OCI-LY7 (cell line): Measurements from ENCODE around the gene LTV1.

Experiments used
- EZH2phosphoT487 ChIP-seq: fragments of 200-600 bp; sonication (generic); IDR thresholded peaks from 2 replicates; pipeline ENCODE4 v1.6.1; 2018; ENCODE audit warnings: low read depth, borderline replicate concordance, mild to moderate bottlenecking, mixed run types, antibody characterized with exemption, low read length, moderate library complexity, mixed read lengths
- TF ChIP-seq, protein P1 (sequence below): fragments of 200-600 bp; sonication (generic); conservative IDR thresholded peaks from 2 replicates; pipeline ENCODE4 v1.5.1; 2014; ENCODE audit warnings: mild to moderate bottlenecking, antibody characterized with exemption, low read length, moderate library complexity, mixed read lengths

DNA sequence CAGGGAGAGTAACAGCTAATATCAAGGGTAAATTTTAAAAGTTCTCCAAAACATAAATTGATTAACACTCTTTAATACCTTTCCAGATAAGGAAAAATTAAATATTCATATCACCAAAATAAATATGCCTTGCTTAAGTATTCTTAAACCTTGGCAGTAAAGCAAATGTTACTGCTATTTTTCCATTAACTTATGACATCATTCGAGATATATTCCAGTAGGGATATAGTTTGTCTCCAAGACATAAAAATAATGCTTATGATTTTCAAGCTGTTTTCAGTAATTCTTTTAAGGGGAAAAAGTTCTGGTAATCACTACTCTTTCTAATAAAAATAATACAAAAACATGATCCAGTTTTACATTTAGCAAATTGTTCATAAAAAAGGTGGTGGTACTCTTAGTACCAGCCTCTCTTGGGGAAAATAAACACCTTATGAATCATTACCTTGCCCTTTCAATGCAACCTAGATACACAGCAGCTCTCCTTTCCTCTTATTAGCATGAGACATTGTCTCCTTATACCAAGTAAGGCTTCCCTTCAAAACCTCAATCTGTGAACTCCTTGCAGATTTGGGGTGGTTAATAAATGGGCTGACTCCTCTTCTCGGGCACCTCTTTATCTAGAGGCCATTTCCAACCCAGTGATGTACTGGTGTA lies 31.5 kb upstream of the LTV1 start:
- TF ChIP-seq, protein P1, sequence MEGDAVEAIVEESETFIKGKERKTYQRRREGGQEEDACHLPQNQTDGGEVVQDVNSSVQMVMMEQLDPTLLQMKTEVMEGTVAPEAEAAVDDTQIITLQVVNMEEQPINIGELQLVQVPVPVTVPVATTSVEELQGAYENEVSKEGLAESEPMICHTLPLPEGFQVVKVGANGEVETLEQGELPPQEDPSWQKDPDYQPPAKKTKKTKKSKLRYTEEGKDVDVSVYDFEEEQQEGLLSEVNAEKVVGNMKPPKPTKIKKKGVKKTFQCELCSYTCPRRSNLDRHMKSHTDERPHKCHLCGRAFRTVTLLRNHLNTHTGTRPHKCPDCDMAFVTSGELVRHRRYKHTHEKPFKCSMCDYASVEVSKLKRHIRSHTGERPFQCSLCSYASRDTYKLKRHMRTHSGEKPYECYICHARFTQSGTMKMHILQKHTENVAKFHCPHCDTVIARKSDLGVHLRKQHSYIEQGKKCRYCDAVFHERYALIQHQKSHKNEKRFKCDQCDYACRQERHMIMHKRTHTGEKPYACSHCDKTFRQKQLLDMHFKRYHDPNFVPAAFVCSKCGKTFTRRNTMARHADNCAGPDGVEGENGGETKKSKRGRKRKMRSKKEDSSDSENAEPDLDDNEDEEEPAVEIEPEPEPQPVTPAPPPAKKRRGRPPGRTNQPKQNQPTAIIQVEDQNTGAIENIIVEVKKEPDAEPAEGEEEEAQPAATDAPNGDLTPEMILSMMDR: no peak
- no peak for TF ChIP-seq EZH2phosphoT487
